Mucosa of stomach (tissue), 1 donor: ENCODE data around the gene SSBP3.
A peak's percentile ranks its signal among the peaks of the same experiment; 100 is the strongest.

Source experiments
- H3K27me3 ChIP-seq: one replicate; pipeline ENCODE4 v1.7.0; 2013; ENCODE audit warnings: mild to moderate bottlenecking, low read length; ENCODE audit not compliant: control insufficient read depth, insufficient read depth
- H3K36me3 ChIP-seq: one replicate; pipeline ENCODE4 v1.7.0; 2013; ENCODE audit warnings: low read length; ENCODE audit not compliant: control insufficient read depth, insufficient read depth
- H3K4me1 ChIP-seq: one replicate; pipeline ENCODE4 v1.7.0; 2013; ENCODE audit warnings: mild to moderate bottlenecking, low read length; ENCODE audit not compliant: control insufficient read depth, insufficient read depth
- H3K4me3 ChIP-seq: one replicate; pipeline ENCODE4 v1.7.0; 2013; ENCODE audit warnings: low read length
- H3K9ac ChIP-seq: one replicate; pipeline ENCODE4 v1.7.0; 2013; ENCODE audit warnings: mild to moderate bottlenecking, low read length, moderate library complexity
- H3K9me3 ChIP-seq: one replicate; pipeline ENCODE4 v1.7.0; 2013; ENCODE audit warnings: mild to moderate bottlenecking, low read length, moderate library complexity; ENCODE audit not compliant: control insufficient read depth
- donor health status: Pancreatic carcinoma.

SSBP3 gene

DNA sequence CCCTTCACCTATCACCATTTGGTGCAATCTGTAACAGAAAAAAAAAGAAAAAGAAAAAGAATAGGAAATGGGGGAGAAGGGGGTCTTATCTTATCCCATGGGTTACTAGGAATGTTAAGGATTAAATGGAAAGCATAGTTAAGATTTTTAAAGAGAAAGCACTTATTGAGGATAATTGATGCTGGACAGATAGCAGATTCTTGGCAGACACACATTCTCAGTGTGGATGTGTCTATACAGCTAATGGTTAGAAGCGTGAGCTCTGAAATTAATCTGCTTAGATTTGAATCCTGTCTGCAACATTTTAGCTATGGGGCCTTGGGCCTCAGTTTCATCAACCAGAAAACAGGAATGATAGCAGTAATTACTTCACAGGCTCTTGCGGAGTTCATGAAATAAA lies 67.1 kb downstream of the SSBP3 start:
- Histone ChIP-seq H3K4me3 (no peak overlapping the region), H3K4me1 (peaks cover 95% of the 10 kb centered on the region), H3K27me3 (no peaks in the 10 kb centered on the region), H3K36me3 (no peaks in the 10 kb centered on the region), H3K9me3 (no peaks in the 10 kb centered on the region), H3K9ac (no peak overlapping the region)

DNA sequence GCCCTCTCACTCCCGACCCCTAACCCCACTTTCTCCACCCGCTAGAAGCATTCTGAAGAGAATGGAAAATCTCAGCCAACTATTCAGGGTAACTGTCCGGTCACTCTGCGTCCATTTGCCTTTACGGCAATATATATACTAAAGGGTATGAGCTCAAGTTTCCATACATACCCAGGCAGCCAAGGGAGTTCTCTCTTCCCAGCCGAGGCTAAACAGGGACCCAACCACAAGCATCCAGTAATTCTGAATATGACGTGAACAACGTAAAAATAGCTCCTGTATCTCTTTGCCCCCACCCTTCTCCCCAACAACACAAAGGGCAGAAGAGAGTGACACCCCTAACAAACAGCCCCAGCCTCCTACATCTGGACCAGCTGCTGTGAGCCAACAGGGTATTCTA lies 67.7 kb downstream of the SSBP3 start:
- Histone ChIP-seq H3K36me3 (no peaks in the 10 kb centered on the region), H3K4me3 (no peak overlapping the region), H3K9me3 (no peaks in the 10 kb centered on the region), H3K9ac (no peak overlapping the region), H3K27me3 (no peaks in the 10 kb centered on the region), H3K4me1 (peaks cover 92% of the 10 kb centered on the region)

DNA sequence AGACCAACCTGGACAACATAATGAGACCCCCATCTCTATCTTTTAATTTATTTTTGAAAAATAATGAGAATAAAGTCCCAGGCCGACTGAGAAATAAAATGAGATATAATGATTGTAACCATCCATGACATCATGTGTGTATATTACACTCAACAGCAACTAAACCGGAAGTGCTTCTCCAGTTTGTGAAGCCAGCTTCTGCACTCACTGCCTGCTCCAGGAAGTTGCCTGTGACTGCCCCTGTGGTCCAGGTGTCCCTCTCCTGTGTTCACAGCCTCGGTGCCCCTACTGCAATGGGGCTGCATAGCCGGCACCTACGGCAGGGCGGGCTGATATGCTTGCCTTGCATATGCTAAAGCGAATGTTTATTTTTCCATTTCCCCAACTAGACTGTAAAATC lies 68.3 kb downstream of the SSBP3 start:
- Histone ChIP-seq H3K36me3 (no peaks in the 10 kb centered on the region), H3K4me1 (peaks cover 92% of the 10 kb centered on the region), H3K4me3 (no peak overlapping the region), H3K9me3 (no peaks in the 10 kb centered on the region), H3K9ac (no peak overlapping the region), H3K27me3 (no peaks in the 10 kb centered on the region)

DNA sequence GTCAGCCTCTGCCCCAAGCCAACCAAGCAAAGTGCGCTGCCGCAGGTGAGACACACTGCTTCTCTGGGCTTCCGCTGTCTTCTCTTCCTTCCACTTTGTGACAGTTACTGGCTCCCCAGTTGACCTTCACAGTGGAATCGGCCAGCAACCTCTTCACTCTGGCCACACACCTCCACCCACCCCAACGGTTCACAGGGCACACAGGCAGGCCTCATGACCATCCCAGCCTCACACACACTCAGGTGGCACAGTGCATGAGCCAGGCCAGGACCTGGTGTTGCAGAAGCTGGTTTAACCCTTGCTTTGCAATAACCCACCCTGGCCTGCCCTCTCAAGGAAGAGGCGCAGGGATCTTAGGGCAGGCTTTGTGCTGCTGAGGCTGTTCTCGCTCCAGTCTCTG lies 69.2 kb downstream of the SSBP3 start:
- Histone ChIP-seq H3K9ac (no peak overlapping the region), H3K4me3 (no peak overlapping the region), H3K4me1 (peaks cover 92% of the 10 kb centered on the region), H3K27me3 (no peaks in the 10 kb centered on the region), H3K36me3 (no peaks in the 10 kb centered on the region), H3K9me3 (no peaks in the 10 kb centered on the region)

DNA sequence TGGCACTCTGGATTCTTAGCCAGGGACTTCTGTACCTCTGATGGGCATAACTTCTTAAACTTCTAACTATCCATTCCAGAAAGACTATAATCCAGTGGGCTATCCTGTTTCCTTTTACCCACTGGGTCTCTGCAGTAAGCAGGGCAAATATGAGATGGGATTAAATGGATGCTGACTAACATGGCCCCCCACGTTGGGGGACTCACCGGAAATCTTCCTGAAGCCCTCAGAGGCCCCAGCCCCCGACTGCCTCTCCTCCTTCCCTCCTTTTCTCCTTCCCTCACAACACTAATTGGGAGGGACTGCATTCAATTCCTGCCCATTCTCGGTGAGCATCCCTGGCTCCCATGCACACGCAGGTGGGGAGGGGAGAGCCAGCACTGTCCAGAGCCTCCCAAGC lies 70.1 kb downstream of the SSBP3 start:
- H3K27me3 ChIP-seq: no peaks in the 10 kb centered on the region
- no peaks in the 10 kb centered on the region for H3K36me3 ChIP-seq
- peaks cover 92% of the 10 kb centered on the region for H3K4me1 ChIP-seq
- H3K4me3 ChIP-seq: no peak overlapping the region
- no peaks in the 10 kb centered on the region for H3K9me3 ChIP-seq
- peak overlapping the region; percentile 29 for H3K9ac ChIP-seq

DNA sequence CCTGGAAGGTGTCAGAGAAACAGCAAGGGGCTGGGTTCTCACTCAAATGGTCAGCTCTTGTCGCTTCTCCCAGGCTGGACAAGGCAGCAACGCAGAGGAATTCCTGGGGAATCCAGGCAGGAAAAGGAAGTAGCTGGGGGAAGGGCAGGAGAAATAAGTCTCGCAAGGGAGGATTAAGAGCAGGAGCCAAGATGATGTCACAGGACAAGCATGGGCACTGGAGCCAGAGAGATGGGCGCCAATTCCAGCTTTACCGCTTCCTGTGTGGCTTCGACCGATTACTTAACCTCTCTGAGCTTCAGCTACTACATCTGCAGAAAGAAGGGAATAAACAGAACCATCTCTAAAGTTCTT lies 70.5 kb downstream of the SSBP3 start:
- peak overlapping the region; percentile 29 for H3K9ac ChIP-seq
- H3K27me3 ChIP-seq: no peaks in the 10 kb centered on the region
- no peaks in the 10 kb centered on the region for H3K9me3 ChIP-seq
- H3K4me1 ChIP-seq: peaks cover 92% of the 10 kb centered on the region
- no peaks in the 10 kb centered on the region for H3K36me3 ChIP-seq
- no peak overlapping the region for H3K4me3 ChIP-seq

DNA sequence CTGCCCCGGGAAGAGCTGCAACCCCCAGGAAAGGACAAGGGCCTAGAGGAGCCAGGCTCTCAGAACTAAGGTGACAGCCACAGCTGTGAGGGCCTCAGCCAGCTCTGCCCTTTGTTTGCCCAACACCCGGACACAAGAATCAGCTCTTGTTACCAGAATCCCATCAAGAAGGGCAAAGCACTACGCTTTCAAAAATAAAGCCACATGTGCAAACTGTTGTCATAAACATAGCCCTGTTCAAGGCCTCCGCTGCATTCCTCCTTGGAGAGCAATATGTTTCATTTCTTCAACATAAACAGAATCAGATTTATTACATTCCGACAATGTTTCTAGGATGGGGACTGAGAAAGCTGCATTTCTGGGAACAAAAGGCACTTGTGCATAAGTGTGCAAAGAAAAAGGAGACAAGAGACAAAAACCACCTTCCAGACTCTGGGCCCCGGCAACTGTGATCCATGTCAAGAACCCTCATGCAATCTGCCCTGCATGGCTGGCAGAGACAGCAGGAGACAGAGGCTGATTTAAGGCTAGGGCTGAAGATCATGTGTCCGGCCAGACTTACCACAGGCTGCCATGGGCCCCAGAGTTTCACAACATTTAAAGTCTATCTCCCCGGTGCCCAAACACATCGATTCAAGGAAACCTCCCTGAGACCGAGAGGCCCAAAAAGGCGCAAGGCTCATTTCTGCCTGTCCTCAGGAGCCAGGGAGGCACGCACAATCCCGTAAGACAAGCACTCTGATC lies 71.0 kb downstream of the SSBP3 start:
- Histone ChIP-seq H3K36me3 (no peaks in the 10 kb centered on the region), H3K4me1 (peaks cover 92% of the 10 kb centered on the region), H3K9me3 (no peaks in the 10 kb centered on the region), H3K4me3 (no peak overlapping the region), H3K9ac (peak overlapping the region; percentile 29), H3K27me3 (no peaks in the 10 kb centered on the region)

DNA sequence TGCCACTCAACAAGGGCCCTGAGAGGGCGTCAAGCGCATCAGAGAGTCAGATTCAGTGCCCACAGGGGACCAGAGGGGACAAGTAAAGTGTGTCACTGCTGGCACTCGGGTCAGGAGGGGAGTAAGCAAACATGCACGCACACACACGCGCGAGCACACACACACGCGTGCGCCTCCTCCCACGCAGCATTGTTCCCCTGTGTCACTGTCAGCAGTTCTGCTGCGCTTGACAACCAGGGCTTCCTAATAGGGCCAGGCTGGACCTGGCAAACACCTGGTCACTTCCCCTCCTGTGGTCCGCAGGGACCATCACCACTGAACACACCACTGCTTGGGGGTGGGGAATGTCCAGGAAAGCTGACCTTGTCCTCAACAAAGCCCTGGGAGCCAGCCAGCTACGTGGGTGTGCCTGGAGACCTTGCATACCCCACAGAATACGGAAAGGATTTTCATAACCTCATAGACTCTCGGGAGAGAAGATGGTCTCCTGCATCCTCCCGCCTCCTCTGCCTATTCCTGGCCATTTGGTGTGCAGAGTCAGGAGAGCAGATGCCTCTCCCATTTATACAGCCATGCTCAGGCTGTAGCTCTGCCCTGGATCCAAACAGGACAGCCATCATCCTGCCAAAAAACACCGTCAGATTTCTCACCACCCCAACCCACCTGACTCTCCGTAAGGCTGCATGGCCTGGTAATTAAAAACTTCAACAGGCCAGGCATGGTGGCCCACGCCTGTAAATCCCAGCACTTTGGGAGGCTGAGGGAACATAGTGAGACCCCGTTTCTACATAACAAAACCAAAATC lies 73.2 kb downstream of the SSBP3 start:
- no peaks in the 10 kb centered on the region for H3K9me3 ChIP-seq
- no peaks in the 10 kb centered on the region for H3K27me3 ChIP-seq
- H3K9ac ChIP-seq: no peak overlapping the region
- peaks cover 92% of the 10 kb centered on the region for H3K4me1 ChIP-seq
- H3K36me3 ChIP-seq: no peaks in the 10 kb centered on the region
- H3K4me3 ChIP-seq: no peak overlapping the region

DNA sequence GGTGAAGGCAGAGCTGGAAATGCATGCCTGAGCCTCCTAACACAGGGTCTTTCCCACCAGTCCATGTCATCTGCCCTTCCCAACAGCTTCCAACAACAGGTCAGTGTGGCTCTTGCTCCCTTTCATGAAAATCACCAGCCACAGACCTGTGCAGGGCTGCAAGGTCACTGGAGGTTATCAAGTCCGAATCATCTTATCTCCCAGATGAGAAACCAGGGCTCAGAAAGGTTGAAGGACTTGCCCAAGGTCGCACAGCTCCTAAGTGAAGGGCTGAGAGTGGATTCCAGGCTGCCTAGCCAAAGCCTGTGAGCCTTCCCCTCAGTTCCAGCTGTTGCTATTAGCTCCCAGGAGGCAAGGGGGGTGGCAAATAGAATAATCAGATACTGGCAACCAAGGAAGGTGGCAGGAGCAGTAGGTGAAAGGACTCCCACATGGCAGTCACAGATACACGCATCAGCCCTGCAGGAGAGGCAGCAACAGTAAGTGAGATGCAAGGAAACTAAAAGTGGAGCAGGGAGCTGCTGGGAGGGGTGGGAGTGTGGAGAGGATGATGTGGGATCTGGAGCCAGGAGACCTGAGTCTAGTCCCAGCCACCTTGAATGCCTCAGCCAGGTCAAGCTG lies 74.2 kb downstream of the SSBP3 start:
- Histone ChIP-seq H3K27me3 (no peaks in the 10 kb centered on the region), H3K4me3 (no peak overlapping the region), H3K9me3 (no peaks in the 10 kb centered on the region), H3K4me1 (peaks cover 95% of the 10 kb centered on the region), H3K36me3 (no peaks in the 10 kb centered on the region), H3K9ac (no peak overlapping the region)

DNA sequence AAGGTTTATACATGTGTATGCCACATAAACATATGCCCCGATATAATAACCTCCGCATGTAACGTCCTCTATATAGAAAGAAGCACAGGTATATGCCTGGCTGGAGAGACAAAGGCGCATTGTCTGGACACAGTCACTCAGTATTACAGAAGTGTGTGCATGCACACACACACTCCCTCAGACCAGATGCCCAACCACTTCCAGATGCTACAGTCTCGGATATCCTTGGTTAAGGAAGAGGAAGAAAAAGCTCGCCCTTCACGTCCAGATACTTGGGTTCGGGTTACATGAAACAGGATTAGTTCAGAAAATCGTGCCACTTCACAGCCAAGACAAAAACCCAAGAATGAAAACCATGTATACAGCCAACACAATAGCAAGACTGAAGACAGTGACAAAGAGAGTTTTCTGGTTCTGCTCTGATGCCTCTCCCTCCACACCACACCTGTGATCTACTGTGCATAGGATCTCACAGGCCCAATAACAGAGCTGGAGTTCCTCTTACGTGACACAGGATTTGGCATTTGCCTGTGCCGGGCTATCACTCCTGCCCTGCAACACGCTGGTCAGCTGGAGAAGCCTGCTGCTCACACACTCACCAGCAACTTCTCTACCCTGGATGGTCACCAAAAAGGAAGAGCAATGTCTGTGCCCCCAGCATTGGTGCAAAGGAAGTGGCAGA lies 75.0 kb downstream of the SSBP3 start:
- no peaks in the 10 kb centered on the region for H3K36me3 ChIP-seq
- no peak overlapping the region for H3K4me3 ChIP-seq
- H3K4me1 ChIP-seq: peaks cover 95% of the 10 kb centered on the region
- no peaks in the 10 kb centered on the region for H3K27me3 ChIP-seq
- no peaks in the 10 kb centered on the region for H3K9me3 ChIP-seq
- H3K9ac ChIP-seq: no peak overlapping the region

DNA sequence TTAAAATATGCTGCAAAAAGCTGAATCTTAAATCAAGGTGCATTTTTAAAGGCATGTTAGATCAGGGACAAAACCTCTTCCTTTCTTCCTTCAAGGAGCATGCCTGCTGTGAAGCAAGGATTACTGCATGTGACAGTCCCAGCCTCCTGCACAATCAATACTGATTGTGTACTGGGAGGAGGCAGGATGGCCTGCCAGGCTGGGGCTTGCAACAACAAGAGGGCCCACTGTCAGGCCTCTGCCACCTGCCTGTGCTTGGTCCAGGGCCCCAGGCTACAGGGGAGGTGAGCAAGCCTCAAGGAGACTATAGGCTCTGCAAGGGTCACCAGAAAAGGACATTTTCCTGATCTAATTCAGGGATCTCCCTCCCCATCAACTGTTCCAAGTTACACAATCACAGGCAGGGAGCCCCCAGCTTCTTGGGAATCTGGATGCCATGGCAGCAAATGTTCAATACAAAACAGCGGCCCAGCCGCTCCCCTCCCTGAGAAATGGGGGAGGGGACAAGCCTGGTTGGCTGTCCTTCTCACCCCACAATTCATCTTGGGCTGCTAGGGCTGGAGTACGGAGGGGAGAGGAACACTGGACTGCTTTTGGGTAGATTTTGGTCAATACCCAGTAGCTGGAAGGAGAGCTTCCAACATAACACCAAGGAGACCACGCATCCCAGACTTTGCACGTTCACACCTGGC lies 76.7 kb downstream of the SSBP3 start:
- no peaks in the 10 kb centered on the region for H3K36me3 ChIP-seq
- H3K9me3 ChIP-seq: no peaks in the 10 kb centered on the region
- peaks cover 83% of the 10 kb centered on the region for H3K4me1 ChIP-seq
- H3K9ac ChIP-seq: no peak overlapping the region
- H3K27me3 ChIP-seq: no peaks in the 10 kb centered on the region
- H3K4me3 ChIP-seq: no peak overlapping the region
